Ammon's horn (tissue), 1 donor: Measurements from ENCODE around the gene KLF4.

ENCODE experiments used
- DNase-seq: peaks from one replicate; pipeline ENCODE4 v3.0.0-alpha.2; 2016; ENCODE audit warnings: low spot score

The KLF4 gene

DNA sequence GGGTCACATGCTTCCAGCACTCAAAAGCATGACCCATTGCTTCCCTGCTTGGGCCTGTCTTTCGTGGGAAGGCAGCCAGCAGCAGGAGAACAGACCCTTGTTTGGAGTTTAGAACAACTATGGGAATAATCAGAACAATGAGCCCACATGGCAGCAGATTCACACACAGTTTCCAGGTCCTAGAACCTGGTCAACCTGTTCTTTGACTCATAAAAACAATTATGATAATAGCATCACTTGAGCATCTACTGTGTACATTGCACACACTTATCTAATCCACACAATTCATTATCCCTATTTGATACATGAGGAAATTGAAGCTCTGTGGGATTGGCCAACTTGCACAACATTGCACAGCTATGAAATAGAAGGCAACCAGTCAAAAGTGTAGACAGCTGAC lies 41.7 kb downstream of the KLF4 start:
- no peak for DNase-seq

DNA sequence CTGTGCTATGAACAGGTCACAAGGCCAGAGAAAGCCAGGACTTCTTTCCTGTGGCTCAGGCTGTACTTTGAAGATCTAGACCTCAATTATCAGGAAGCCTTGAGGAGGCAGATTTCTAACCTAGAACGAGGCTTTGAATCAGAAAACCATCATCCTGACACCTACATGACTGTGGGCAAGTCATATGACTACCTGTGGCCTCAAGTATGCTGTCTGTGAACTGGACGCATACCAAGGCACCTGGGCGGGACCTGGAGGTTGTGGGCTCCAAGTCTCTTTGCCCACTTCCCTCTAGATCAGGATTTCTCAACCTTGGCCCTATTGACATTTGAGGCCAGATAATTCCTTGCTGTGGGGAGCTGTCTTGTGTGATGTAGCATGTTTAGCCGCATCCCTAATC lies 42.5 kb downstream of the KLF4 start:
- no peak for DNase-seq

DNA sequence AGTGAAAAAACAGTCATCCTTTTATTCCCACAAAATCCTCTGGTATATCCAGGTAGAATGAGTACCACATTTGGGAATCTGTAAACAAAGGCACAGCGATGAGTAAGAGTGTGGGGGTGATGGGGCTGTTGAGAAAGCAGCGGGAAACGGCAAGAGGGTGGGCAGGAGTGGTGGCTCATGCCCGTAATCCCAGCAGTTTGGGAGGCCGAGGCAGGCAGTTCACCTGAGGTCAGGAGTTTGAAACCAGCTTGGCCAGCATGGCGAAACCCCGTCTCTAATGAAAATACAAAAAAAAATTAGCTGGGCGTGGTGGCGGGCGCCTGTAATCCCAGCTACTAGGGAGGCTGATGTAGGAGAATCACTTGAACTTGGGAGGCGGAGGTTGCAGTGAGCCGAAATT lies 43.1 kb downstream of the KLF4 start:
- DNase-seq = no peak

GRCh38 chr9:107443786-107444185 lies 45.8 kb downstream of the KLF4 start:
- no peak for DNase-seq

- no peak for DNase-seq
Measured at GRCh38 chr9:107439991-107440456, 49.5 kb downstream of the KLF4 start.

- DNase-seq = no peak
Measured at GRCh38 chr9:107438211-107439031, 51.1 kb downstream of the KLF4 start.

DNA sequence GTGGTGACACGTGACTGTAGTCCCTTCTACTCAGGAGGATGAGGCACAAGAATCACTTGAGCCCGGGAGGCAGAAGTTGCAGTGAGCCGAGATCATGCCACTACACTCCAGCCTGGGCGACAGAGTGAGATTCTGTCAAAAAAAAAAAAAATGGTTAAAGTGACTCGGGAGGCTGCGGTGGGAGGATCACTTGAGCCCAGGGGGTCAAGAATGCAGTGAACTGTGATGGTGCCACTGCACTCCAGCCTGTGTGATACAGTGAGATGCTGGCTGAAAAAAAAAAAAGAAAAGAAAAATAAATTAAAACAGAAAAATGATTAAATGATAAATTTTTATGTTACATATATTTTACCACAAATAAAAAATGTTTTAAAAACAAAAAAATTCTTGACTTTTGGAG lies 51.9 kb downstream of the KLF4 start:
- DNase-seq = no peak

GRCh38 chr9:107435415-107435814 lies 54.2 kb downstream of the KLF4 start:
- DNase-seq = no peak
